Urinary bladder (tissue), 4 donors: ENCODE measurements around the gene OR1L8. TPM values are rescaled to one million over a fixed set of nuclear protein-coding genes. Genes with fewer than 3 reads are reported as not detected.
"Not testable (repeated sequence)": the region's sequence is repeated elsewhere in the genome, so short reads cannot be mapped to it uniquely, and the experiment has no call there.

Source experiments
- DNase-seq: peaks from one replicate; pipeline ENCODE4 v3.0.0-alpha.2; 2015; ENCODE audit errors: extremely low spot score
- H3K27ac ChIP-seq: one replicate; pipeline ENCODE4 v1.5.1; 2013; ENCODE audit warnings: low read depth, mild to moderate bottlenecking, moderate library complexity
- H3K36me3 ChIP-seq: one replicate; pipeline ENCODE4 v1.6.1; 2013; ENCODE audit warnings: mild to moderate bottlenecking, moderate library complexity; ENCODE audit not compliant: insufficient read depth
- H3K4me1 ChIP-seq: one replicate; pipeline ENCODE4 v1.6.1; 2013; ENCODE audit warnings: mild to moderate bottlenecking, moderate library complexity; ENCODE audit not compliant: insufficient read depth
- H3K4me3 ChIP-seq: one replicate; pipeline ENCODE4 v1.5.1; 2013; ENCODE audit warnings: low read depth, low read length
- WGBS: extraction: QIAGEN DNeasy Blood & Tissue Kit; methylation state at CpG from one replicate; pipeline ENCODE4 v1.1.7; 2013; 5-methylcytosine and 5-hydroxymethylcytosine counted together
- polyA plus RNA-seq: library from polyadenylated mRNA; stranded (reverse); fragments of 200-250 nt; gene quantifications from one replicate; pipeline ENCODE4 v1.2.3, GENCODE V29; 2013
- total RNA-seq: library from RNA; depleted of rRNA; stranded (reverse); fragments of >200 nt; gene quantifications from one replicate; pipeline ENCODE4 v1.2.3, GENCODE V29; 2014
- donor health status: healthy with polysubstance abuse.
- donor health status: healthy.

Gene OR1L8
- total and polyA plus RNA-seq, 2 donors, result 0.16 to 0.18 TPM

- Histone ChIP-seq H3K4me3 (no peak overlapping the region), H3K36me3 (no peaks in the 10 kb centered on the region), H3K4me1 (no peaks in the 10 kb centered on the region), H3K27ac (no peak overlapping the region)
- 66% methylated on average over 2 of the region's 2 CpGs for WGBS
- no peak for DNase-seq
Observed at GRCh38 chr9:122538757-122539156, 44.4 kb downstream of the OR1L8 start.

DNA sequence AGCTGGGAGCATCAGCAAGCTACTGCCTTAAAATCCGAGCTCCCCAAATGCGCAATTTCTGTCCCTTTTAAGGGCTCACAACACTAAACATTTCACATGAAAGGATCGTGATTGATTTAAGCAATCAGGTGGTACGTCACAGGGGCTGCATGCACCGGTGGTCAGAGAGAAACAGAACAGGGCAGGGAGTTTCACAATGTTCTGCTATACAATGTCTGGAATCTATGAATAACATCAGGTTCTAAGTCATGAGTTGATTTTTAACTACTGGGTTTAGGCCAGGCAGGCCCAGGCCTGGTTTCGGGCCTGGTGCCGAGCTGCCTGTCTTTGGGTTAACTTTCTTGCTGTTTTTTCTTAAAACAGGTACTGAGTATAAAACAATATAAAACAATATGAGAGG lies 46.1 kb downstream of the OR1L8 start:
- not testable (repeated sequence) for H3K27ac ChIP-seq, H3K4me1 ChIP-seq, H3K4me3 ChIP-seq, DNase-seq, H3K36me3 ChIP-seq
- WGBS, result 75% methylated on average over 7 of the region's 7 CpGs

DNA sequence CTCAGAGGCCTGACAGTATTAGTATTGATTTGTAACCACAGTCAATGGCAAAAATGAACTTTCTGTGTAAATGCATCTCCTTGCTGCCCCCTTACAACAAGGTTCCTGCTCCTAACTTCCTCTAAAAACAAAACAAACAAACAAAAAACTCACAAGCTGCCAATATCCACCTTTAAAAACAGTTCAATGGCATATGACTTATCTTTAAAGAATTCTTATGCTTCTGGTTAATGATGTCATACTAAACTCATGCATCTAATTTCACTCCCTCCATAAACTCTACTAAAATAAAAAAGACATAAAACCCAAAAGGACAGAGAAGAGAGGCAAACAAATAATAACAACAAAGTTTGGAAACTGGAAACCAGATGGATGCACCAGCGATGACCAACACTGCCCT lies 47.0 kb downstream of the OR1L8 start:
- Histone ChIP-seq H3K4me3 (no peak overlapping the region), H3K27ac (no peak overlapping the region), H3K4me1 (no peaks in the 10 kb centered on the region), H3K36me3 (no peaks in the 10 kb centered on the region)
- DNase-seq, result no peak
- WGBS, result 95% methylated on average over 1 of the region's 1 CpG

DNA sequence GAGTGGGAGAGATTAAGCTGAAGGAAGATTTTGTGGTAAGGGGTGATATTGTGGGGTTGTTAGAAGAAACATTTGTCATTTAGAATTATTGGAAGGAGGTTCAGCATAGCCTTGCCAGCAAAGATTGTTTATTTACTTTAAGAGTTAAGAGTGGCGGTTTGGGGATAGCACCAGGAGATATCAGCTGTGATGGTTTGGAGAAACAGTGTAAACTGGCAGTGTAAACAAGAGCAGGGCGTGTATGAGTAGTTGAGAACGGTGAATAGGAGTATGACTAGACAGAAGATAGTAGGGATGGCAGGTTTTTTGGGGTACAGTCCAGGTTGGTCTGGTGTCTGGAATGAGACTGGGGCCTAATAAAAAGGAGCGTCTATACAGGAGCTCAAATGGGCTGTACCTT lies 52.0 kb downstream of the OR1L8 start:
- DNase-seq, H3K4me3 ChIP-seq, H3K27ac ChIP-seq, H3K36me3 ChIP-seq, H3K4me1 ChIP-seq: not testable (repeated sequence)
- 44% methylated on average over 4 of the region's 4 CpGs for WGBS

GRCh38 chr9:122527193-122527592 lies 56.0 kb downstream of the OR1L8 start, which contains the start of gene OR1N1:
Gene OR1N1 (minus strand): TSS chr9:122527293. CDS start chr9:122527293, 0 bp downstream.
- Histone ChIP-seq H3K4me1 (no peaks in the 10 kb centered on the region), H3K4me3 (no peak within 1 kb of the TSS), H3K36me3 (no peaks in the 10 kb centered on the region), H3K27ac (no peak within 1 kb of the TSS)
- DNase-seq, result no peak
- WGBS, result 84% methylated on average over 3 of the region's 3 CpGs

DNA sequence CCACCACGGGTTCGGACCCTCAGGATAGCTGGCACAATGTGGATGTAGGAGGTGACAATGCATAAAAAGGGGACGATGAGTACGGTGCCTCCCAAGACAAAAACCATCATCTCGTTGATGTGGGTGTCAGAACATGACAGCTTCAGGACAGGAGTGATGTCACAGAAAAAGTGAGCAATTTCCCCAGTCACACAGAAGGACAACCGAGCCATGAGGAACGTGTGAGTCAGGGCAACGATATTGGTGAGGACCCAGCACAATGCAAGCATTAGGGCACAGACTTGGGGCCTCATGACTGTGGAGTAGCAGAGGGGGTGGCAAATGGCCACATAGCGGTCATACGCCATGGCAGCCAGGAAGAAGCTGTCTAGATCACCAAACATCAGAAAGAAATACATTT lies 56.6 kb downstream of the OR1L8 start:
- WGBS, result 88% methylated on average over 10 of the region's 10 CpGs
- Histone ChIP-seq H3K4me1 (no peaks in the 10 kb centered on the region), H3K36me3 (no peaks in the 10 kb centered on the region), H3K27ac (no peak overlapping the region), H3K4me3 (no peak overlapping the region)
- DNase-seq, result no peak

GRCh38 chr9:122519376-122519775 lies 63.8 kb downstream of the OR1L8 start:
- WGBS, result 94% methylated on average over 3 of the region's 3 CpGs
- no peak for DNase-seq
- Histone ChIP-seq H3K4me3 (no peak overlapping the region), H3K4me1 (no peaks in the 10 kb centered on the region), H3K36me3 (no peaks in the 10 kb centered on the region), H3K27ac (no peak overlapping the region)

- H3K4me1 ChIP-seq, result no peaks in the 10 kb centered on the region
- no peak within 1 kb of the TSS for H3K4me3 ChIP-seq
- no peak within 1 kb of the TSS for H3K27ac ChIP-seq
- WGBS, result 75% methylated on average over 4 of the region's 4 CpGs
- DNase-seq, result no peak
- H3K36me3 ChIP-seq, result no peaks in the 10 kb centered on the region
Observed at GRCh38 chr9:122518841-122519240, 64.3 kb downstream of the OR1L8 start, which contains the start of gene OR1J4. Gene OR1J4 (plus strand): TSS chr9:122519141. CDS start chr9:122519141, 0 bp downstream.

DNA sequence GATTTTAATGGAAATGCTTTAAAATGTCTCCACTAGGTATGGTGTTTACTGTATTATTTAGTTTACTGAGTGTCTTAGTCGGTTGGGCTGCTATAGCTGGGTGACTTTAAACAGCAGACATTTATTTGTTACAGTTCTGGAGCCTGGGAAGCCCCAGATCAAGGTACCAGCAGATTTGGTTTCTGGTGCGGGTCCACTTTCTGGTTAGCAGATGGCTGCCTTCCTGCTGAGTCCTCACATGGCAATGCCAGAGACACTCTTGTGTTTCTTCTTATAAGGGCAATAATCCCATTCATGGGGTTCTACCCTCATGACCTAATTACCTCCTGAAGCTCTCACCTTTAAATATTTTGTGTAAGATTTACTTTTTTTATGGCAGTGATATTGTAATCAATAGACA lies 65.0 kb downstream of the OR1L8 start:
- no peaks in the 10 kb centered on the region for H3K4me1 ChIP-seq
- no peak overlapping the region for H3K27ac ChIP-seq
- 60% methylated on average over 2 of the region's 2 CpGs for WGBS
- no peak for DNase-seq
- H3K36me3 ChIP-seq, result no peaks in the 10 kb centered on the region
- no peak overlapping the region for H3K4me3 ChIP-seq

Other genes with a start within 250 kb of the OR1L8 start
- 98.8 TPM for gene PTGS1, start 212.4 kb downstream of the OR1L8 start, total RNA-seq
- 348 TPM for gene PTGS1, start 212.4 kb downstream of the OR1L8 start, polyA plus RNA-seq
- not detected for gene OR1J1, start 105.5 kb downstream of the OR1L8 start, total RNA-seq
- gene OR1J1, start 105.5 kb downstream of the OR1L8 start, polyA plus RNA-seq, result not detected
- not detected for gene OR1J2, start 72.6 kb downstream of the OR1L8 start, total RNA-seq
- gene OR1J2, start 72.6 kb downstream of the OR1L8 start, polyA plus RNA-seq, result not detected
- not detected for gene OR1J4, start 64.2 kb downstream of the OR1L8 start, total RNA-seq
- not detected for gene OR1J4, start 64.2 kb downstream of the OR1L8 start, polyA plus RNA-seq
- not detected for gene OR1N1, start 56.1 kb downstream of the OR1L8 start, total RNA-seq
- not detected for gene OR1N1, start 56.1 kb downstream of the OR1L8 start, polyA plus RNA-seq
- gene OR1N2, start 30.3 kb downstream of the OR1L8 start, total RNA-seq, result not detected
- gene OR1N2, start 30.3 kb downstream of the OR1L8 start, polyA plus RNA-seq, result not detected
- gene OR1Q1, start 31.4 kb upstream of the OR1L8 start, total RNA-seq, result not detected
- gene OR1Q1, start 31.4 kb upstream of the OR1L8 start, polyA plus RNA-seq, result not detected
- not detected for gene OR1B1, start 74.2 kb upstream of the OR1L8 start, total RNA-seq
- not detected for gene OR1B1, start 74.2 kb upstream of the OR1L8 start, polyA plus RNA-seq
- gene OR1L1, start 78.3 kb upstream of the OR1L8 start, total RNA-seq, result not detected
- not detected for gene OR1L1, start 78.3 kb upstream of the OR1L8 start, polyA plus RNA-seq
- gene OR1L3, start 91.7 kb upstream of the OR1L8 start, total RNA-seq, result not detected
- gene OR1L3, start 91.7 kb upstream of the OR1L8 start, polyA plus RNA-seq, result not detected
- gene OR1L4, start 140.6 kb upstream of the OR1L8 start, total RNA-seq, result not detected
- gene OR1L4, start 140.6 kb upstream of the OR1L8 start, polyA plus RNA-seq, result not detected
- not detected for gene OR1L6, start 158.9 kb upstream of the OR1L8 start, total RNA-seq
- gene OR1L6, start 158.9 kb upstream of the OR1L8 start, polyA plus RNA-seq, result not detected
- not detected for gene OR5C1, start 205.5 kb upstream of the OR1L8 start, total RNA-seq
- gene OR5C1, start 205.5 kb upstream of the OR1L8 start, polyA plus RNA-seq, result not detected
- gene OR1K1, start 216.7 kb upstream of the OR1L8 start, total RNA-seq, result not detected
- gene OR1K1, start 216.7 kb upstream of the OR1L8 start, polyA plus RNA-seq, result not detected
- gene PDCL, start 245.2 kb upstream of the OR1L8 start, total RNA-seq, result 42.7 TPM
- gene PDCL, start 245.2 kb upstream of the OR1L8 start, polyA plus RNA-seq, result 14.2 TPM